GM23338 (cell line): ENCODE measurements around the gene MBLAC1. TPM values are rescaled to one million over a fixed set of nuclear protein-coding genes. Genes with fewer than 3 reads are reported as not detected.

Experiments
- ATAC-seq: fragments of 200-7000 bp; cut with Tn5 transposase; 3 replicates; pipeline ENCODE4 v1.9.1; 2020
- DNase-seq: peaks from one replicate; pipeline ENCODE4 v3.0.0-alpha.2; 2015; ENCODE audit warnings: low spot score
- H2AFZ ChIP-seq: fragments of 200-600 bp; sonication (generic); 2 replicates; pipeline ENCODE4 v1.8.0; 2016; ENCODE audit warnings: antibody characterized with exemption, mild to moderate bottlenecking, moderate library complexity
- H3F3A ChIP-seq: fragments of 200-600 bp; sonication (generic); replicated peaks from 2 replicates; pipeline ENCODE4 v1.8.0; 2017; ENCODE audit warnings: antibody characterized with exemption, mixed run types, low read depth
- H3K27ac ChIP-seq: fragments of 200-600 bp; sonication (generic); 2 replicates; pipeline ENCODE4 v1.6.1; 2016; ENCODE audit warnings: low read depth
- H3K27me3 ChIP-seq: fragments of 200-600 bp; sonication (generic); 2 replicates; pipeline ENCODE4 v1.8.0; 2016; ENCODE audit warnings: mild to moderate bottlenecking, mixed run types, moderate library complexity; ENCODE audit not compliant: insufficient read depth
- H3K36me3 ChIP-seq: fragments of 200-600 bp; sonication (generic); 2 replicates; pipeline ENCODE4 v1.8.0; 2016; ENCODE audit warnings: mild to moderate bottlenecking; ENCODE audit not compliant: insufficient read depth
- H3K4me1 ChIP-seq: fragments of 200-600 bp; sonication (generic); 2 replicates; pipeline ENCODE4 v1.8.0; 2016; ENCODE audit warnings: mild to moderate bottlenecking, moderate library complexity; ENCODE audit not compliant: insufficient read depth
- H3K4me2 ChIP-seq: fragments of 200-600 bp; sonication (generic); 2 replicates; pipeline ENCODE4 v1.7.1; 2017; ENCODE audit warnings: mixed run types
- H3K4me3 ChIP-seq: fragments of 200-600 bp; sonication (generic); 2 replicates; pipeline ENCODE4 v1.6.1; 2016; ENCODE audit warnings: mixed run types
- H3K79me2 ChIP-seq: fragments of 200-600 bp; sonication (generic); replicated peaks from 2 replicates; pipeline ENCODE4 v1.8.0; 2017; ENCODE audit warnings: mild to moderate bottlenecking; ENCODE audit not compliant: insufficient read depth
- H3K9me2 ChIP-seq: fragments of 200-600 bp; sonication (generic); 2 replicates; pipeline ENCODE4 v1.8.0; 2017; ENCODE audit not compliant: insufficient read depth
- H4K20me1 ChIP-seq: fragments of 200-600 bp; sonication (generic); replicated peaks from 2 replicates; pipeline ENCODE4 v1.8.0; 2017; ENCODE audit warnings: mild to moderate bottlenecking; ENCODE audit not compliant: insufficient read depth
- H3K27ac Mint-ChIP-seq: 2 replicates; pipeline ENCODE4 v1.8.0; 2020; ENCODE audit warnings: inconsistent platforms, mild to moderate bottlenecking, moderate library complexity, mixed read lengths
- H3K27me3 Mint-ChIP-seq: 3 replicates; pipeline ENCODE4 v1.8.0; 2022; ENCODE audit warnings: low read depth, mild to moderate bottlenecking, moderate library complexity, mixed read lengths, inconsistent platforms; ENCODE audit not compliant: insufficient read depth, poor library complexity
- H3K36me3 Mint-ChIP-seq: 3 replicates; pipeline ENCODE4 v1.8.0; 2021; ENCODE audit warnings: low read depth, mild to moderate bottlenecking, inconsistent platforms, moderate library complexity, mixed read lengths
- H3K4me1 Mint-ChIP-seq: 3 replicates; pipeline ENCODE4 v1.8.0; 2020; ENCODE audit warnings: mild to moderate bottlenecking, inconsistent platforms, mixed read lengths
- H3K4me3 Mint-ChIP-seq: 3 replicates; pipeline ENCODE4 v1.8.0; 2021; ENCODE audit warnings: moderate library complexity, mild to moderate bottlenecking, inconsistent platforms, mixed read lengths
- H3K9me3 Mint-ChIP-seq: 3 replicates; pipeline ENCODE4 v1.8.0; 2020; ENCODE audit warnings: moderate library complexity, mild to moderate bottlenecking, inconsistent platforms, mixed read lengths
- CREB1 ChIP-seq: fragments of 250-450 bp; sonication (Bioruptor Pico); IDR thresholded peaks from 2 replicates; pipeline ENCODE4 v1.5.0; 2020; ENCODE audit warnings: low read depth, mild to moderate bottlenecking, moderate library complexity
- EZH2 ChIP-seq: fragments of 200-600 bp; sonication (generic); IDR thresholded peaks from one replicate; pipeline ENCODE4 v1.8.0; 2017; ENCODE audit warnings: antibody characterized with exemption, mild to moderate bottlenecking, low read depth; ENCODE audit not compliant: unreplicated experiment
- EZH2phosphoT487 ChIP-seq: fragments of 200-600 bp; sonication (generic); IDR thresholded peaks from one replicate; pipeline ENCODE4 v1.8.1; 2018; ENCODE audit warnings: antibody characterized with exemption; ENCODE audit not compliant: unreplicated experiment
- JUNB ChIP-seq: IDR thresholded peaks from one replicate; pipeline ENCODE4 v1.6.1; 2016; ENCODE audit warnings: antibody characterized with exemption; ENCODE audit not compliant: unreplicated experiment
- NANOG ChIP-seq: IDR thresholded peaks from 2 replicates; pipeline ENCODE4 v1.6.1; 2016; ENCODE audit warnings: antibody characterized with exemption, borderline replicate concordance
- STAT1 ChIP-seq: IDR thresholded peaks from one replicate; pipeline ENCODE4 v1.6.1; 2016; ENCODE audit warnings: antibody characterized with exemption; ENCODE audit not compliant: unreplicated experiment
- ZNF114 ChIP-seq: fragments of 250-450 bp; sonication (Bioruptor Pico); IDR thresholded peaks from 2 replicates; pipeline ENCODE4 v1.5.0; 2020; ENCODE audit warnings: mild to moderate bottlenecking, moderate library complexity
- ZNF331 ChIP-seq: fragments of 250-450 bp; sonication (Bioruptor Pico); IDR thresholded peaks from 2 replicates; pipeline ENCODE4 v1.5.0; 2020; ENCODE audit warnings: low read depth, mild to moderate bottlenecking, moderate library complexity
- polyA plus RNA-seq: library from polyadenylated mRNA; unstranded; fragments of >200 nt; fragmentation: Nextera tagmentation; extraction: Ambion mirVana; gene quantifications from 2 replicates; pipeline ENCODE4 v1.2.1, GENCODE V29; 2016
- total RNA-seq: library from RNA; depleted of rRNA; stranded (reverse); fragments of >200 nt; shearing (Covaris generic); gene quantifications from 2 replicates; pipeline ENCODE4 v1.2.3, GENCODE V29; 2014
- TF ChIP-seq, protein P1 (sequence below): IDR thresholded peaks from 2 replicates; pipeline ENCODE4 v1.6.1; 2016; ENCODE audit warnings: antibody characterized with exemption
- TF ChIP-seq, protein P2 (sequence below), 2 experiments: fragments of 200-600 bp in 1 of 2; sonication (generic) in 1 of 2; conservative IDR thresholded peaks; 2 replicates each; pipeline versions ENCODE4 v1.5.1 to v1.6.1; 2016 to 2017; ENCODE audit warnings: antibody characterized with exemption in 2 of 2, low read depth in 2 of 2, mild to moderate bottlenecking in 2 of 2, moderate library complexity in 1 of 2
- TF ChIP-seq, protein P3 (sequence below): IDR thresholded peaks from one replicate; pipeline ENCODE4 v1.6.1; 2018; ENCODE audit warnings: antibody characterized with exemption; ENCODE audit not compliant: unreplicated experiment

MBLAC1 gene
- total and polyA plus RNA-seq, 2 experiments from 2014 or later, result 2.7 to 5.7 TPM

DNA sequence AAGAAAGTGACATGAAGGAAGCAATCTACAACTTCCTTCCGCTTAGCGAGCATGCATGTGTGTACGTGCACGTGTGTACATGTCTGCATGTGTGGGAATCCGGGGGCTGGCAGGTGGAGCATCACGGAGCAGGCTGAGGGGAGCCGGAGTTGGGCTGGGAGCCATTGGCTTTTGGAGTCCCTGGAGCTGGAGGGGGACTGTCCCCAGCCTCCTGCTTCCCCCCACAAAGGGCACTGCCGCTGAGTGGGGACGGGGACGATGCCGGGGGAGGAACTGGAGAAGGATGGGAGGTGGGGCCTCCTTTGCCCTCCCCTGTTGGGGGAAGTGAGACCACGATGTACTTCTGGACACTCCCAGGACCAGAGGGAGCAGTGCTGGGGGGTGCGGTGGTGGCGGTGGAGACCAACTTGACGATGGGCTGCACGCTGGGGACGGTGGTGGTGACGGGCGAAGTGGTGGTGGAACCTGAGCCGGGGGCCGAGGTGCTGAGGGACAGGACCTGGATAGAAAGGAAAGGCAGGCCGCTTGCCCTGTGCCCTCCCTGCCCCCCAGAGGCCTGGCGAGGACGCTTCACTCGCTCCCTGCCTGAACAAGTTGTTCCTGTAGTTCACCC, 19.5 kb upstream of the MBLAC1 start:
- H3K4me3 Mint-ChIP-seq, result no peak overlapping the region; the same call in 2 of the 3 replicates

DNA sequence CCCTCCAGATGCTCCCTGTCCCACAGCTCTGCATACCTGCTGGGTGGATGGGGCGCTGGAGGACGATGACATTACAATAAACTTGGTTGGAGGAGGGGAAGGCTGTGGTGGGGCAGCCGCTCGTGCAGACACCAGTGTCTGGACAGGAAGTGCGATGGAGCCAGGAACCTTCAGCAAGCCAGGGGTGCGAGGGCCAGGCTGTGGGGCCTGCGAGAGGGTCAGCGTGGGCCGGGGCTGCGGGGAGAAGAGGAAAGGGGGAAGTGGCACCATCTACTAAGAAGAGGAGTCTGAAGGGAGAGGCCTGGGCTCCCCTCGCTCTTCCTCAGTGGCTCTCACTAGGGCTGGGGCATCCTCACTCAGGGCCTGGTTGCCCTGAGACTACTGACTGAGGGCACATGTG, 18.9 kb upstream of the MBLAC1 start:
- Histone ChIP-seq H3K4me1 (no peaks in the 10 kb centered on the region), H3K27me3 (no peaks in the 10 kb centered on the region), H3K36me3 (peaks cover 17% of the 10 kb centered on the region; the same call in 1 of the 2 replicates), H3K9me2 (no peaks in the 10 kb centered on the region), H3K79me2 (no peaks in the 10 kb centered on the region), H3K4me3 (no peak overlapping the region), H3F3A (no peaks in the 10 kb centered on the region; the same call in 1 of the 2 replicates), H4K20me1 (no peaks in the 10 kb centered on the region), H3K4me2 (no peak overlapping the region), H2AFZ (no peak overlapping the region), H3K27ac (no peak overlapping the region)
- ATAC-seq (no peak), DNase-seq (no peak)
- peak overlapping the region; percentile 62; the same call in 1 of the 2 replicates for H3K27ac Mint-ChIP-seq
- no peaks in the 10 kb centered on the region for H3K9me3 Mint-ChIP-seq
- H3K4me3 Mint-ChIP-seq, result no peak overlapping the region
- peaks cover 82% of the 10 kb centered on the region for H3K36me3 Mint-ChIP-seq
- peaks cover 2% of the 10 kb centered on the region; the same call in 2 of the 3 replicates for H3K4me1 Mint-ChIP-seq
- H3K27me3 Mint-ChIP-seq, result peaks cover 28% of the 10 kb centered on the region
- TF ChIP-seq EZH2, result no peak
- no peak for TF ChIP-seq STAT1
- TF ChIP-seq EZH2phosphoT487, result no peak
- TF ChIP-seq, protein P1, sequence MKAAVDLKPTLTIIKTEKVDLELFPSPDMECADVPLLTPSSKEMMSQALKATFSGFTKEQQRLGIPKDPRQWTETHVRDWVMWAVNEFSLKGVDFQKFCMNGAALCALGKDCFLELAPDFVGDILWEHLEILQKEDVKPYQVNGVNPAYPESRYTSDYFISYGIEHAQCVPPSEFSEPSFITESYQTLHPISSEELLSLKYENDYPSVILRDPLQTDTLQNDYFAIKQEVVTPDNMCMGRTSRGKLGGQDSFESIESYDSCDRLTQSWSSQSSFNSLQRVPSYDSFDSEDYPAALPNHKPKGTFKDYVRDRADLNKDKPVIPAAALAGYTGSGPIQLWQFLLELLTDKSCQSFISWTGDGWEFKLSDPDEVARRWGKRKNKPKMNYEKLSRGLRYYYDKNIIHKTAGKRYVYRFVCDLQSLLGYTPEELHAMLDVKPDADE, result no peak
- TF ChIP-seq ZNF331, result no peak
- TF ChIP-seq CREB1 (CRISPR knock-in tag), result no peak
- no peak for TF ChIP-seq ZNF114 (CRISPR knock-in tag)
- TF ChIP-seq JUNB, result no peak
- TF ChIP-seq, protein P2, sequence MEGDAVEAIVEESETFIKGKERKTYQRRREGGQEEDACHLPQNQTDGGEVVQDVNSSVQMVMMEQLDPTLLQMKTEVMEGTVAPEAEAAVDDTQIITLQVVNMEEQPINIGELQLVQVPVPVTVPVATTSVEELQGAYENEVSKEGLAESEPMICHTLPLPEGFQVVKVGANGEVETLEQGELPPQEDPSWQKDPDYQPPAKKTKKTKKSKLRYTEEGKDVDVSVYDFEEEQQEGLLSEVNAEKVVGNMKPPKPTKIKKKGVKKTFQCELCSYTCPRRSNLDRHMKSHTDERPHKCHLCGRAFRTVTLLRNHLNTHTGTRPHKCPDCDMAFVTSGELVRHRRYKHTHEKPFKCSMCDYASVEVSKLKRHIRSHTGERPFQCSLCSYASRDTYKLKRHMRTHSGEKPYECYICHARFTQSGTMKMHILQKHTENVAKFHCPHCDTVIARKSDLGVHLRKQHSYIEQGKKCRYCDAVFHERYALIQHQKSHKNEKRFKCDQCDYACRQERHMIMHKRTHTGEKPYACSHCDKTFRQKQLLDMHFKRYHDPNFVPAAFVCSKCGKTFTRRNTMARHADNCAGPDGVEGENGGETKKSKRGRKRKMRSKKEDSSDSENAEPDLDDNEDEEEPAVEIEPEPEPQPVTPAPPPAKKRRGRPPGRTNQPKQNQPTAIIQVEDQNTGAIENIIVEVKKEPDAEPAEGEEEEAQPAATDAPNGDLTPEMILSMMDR (conservative IDR thresholded peaks at IDR 0.05; ENCODE audit: low read depth in 2 of 2), result no peak

More for the DNA sequence above, 19.5 kb upstream of the MBLAC1 start:
- H3K9me3 Mint-ChIP-seq, result no peaks in the 10 kb centered on the region
- H3K4me1 Mint-ChIP-seq, result peaks cover 8% of the 10 kb centered on the region
- peaks cover 5% of the 10 kb centered on the region; the same call in 1 of the 2 replicates for H3K4me1 ChIP-seq
- TF ChIP-seq CREB1 (CRISPR knock-in tag) (no peak), ZNF331 (no peak), STAT1 (no peak), NANOG (no peak), ZNF114 (CRISPR knock-in tag) (no peak)
- TF ChIP-seq, protein P1, result no peak
- TF ChIP-seq, protein P3, sequence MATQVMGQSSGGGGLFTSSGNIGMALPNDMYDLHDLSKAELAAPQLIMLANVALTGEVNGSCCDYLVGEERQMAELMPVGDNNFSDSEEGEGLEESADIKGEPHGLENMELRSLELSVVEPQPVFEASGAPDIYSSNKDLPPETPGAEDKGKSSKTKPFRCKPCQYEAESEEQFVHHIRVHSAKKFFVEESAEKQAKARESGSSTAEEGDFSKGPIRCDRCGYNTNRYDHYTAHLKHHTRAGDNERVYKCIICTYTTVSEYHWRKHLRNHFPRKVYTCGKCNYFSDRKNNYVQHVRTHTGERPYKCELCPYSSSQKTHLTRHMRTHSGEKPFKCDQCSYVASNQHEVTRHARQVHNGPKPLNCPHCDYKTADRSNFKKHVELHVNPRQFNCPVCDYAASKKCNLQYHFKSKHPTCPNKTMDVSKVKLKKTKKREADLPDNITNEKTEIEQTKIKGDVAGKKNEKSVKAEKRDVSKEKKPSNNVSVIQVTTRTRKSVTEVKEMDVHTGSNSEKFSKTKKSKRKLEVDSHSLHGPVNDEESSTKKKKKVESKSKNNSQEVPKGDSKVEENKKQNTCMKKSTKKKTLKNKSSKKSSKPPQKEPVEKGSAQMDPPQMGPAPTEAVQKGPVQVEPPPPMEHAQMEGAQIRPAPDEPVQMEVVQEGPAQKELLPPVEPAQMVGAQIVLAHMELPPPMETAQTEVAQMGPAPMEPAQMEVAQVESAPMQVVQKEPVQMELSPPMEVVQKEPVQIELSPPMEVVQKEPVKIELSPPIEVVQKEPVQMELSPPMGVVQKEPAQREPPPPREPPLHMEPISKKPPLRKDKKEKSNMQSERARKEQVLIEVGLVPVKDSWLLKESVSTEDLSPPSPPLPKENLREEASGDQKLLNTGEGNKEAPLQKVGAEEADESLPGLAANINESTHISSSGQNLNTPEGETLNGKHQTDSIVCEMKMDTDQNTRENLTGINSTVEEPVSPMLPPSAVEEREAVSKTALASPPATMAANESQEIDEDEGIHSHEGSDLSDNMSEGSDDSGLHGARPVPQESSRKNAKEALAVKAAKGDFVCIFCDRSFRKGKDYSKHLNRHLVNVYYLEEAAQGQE, result no peak
- ATAC-seq (no peak), DNase-seq (no peak)
- H3K36me3 Mint-ChIP-seq, result peaks cover 81% of the 10 kb centered on the region
- peaks cover 17% of the 10 kb centered on the region; the same call in 1 of the 2 replicates for H3K36me3 ChIP-seq
- H3K27me3 Mint-ChIP-seq, result peaks cover 30% of the 10 kb centered on the region
- H3K4me2 ChIP-seq, result no peak overlapping the region
- H3K4me3 ChIP-seq, result no peak overlapping the region
- H3K27ac Mint-ChIP-seq, result no peak overlapping the region
- H3K27me3 ChIP-seq, result no peaks in the 10 kb centered on the region
- no peaks in the 10 kb centered on the region for H3K9me2 ChIP-seq
- peaks cover 4% of the 10 kb centered on the region; the same call in 1 of the 2 replicates for H3F3A ChIP-seq
- H3K27ac ChIP-seq, result no peak overlapping the region
- no peaks in the 10 kb centered on the region for H4K20me1 ChIP-seq
- peaks cover 5% of the 10 kb centered on the region; the same call in 1 of the 2 replicates for H3K79me2 ChIP-seq
- no peak overlapping the region for H2AFZ ChIP-seq
